BLaER1 treated with 17β-estradiol and CSF1 and Interleukin-3, amounts not matched to agents 10 nM and 100 nM (cell line): ENCODE results near the gene KCNJ5.

Experiments used
- H3K27ac ChIP-seq, 11 experiments: shearing (Covaris generic); formaldehyde crosslinking; 2 replicates each; pipeline ENCODE4 v1.8.1; 2022
- H3K27me3 ChIP-seq, 11 experiments: shearing (Covaris generic); formaldehyde crosslinking; 2 replicates each; pipeline ENCODE4 v1.8.1; 2022
- H3K36me3 ChIP-seq, 11 experiments: shearing (Covaris generic); formaldehyde crosslinking; 2 replicates each; pipeline ENCODE4 v1.8.1; 2022
- H3K4me1 ChIP-seq, 10 experiments: shearing (Covaris generic); formaldehyde crosslinking; 2 replicates each; pipeline ENCODE4 v1.8.1; 2022
- H3K4me2 ChIP-seq, 11 experiments: shearing (Covaris generic); formaldehyde crosslinking; 2 replicates each; pipeline ENCODE4 v1.8.1; 2022
- H3K4me3 ChIP-seq, 10 experiments: shearing (Covaris generic); formaldehyde crosslinking; 2 replicates each; pipeline ENCODE4 v1.8.1; 2022
- H3K9ac ChIP-seq, 11 experiments: shearing (Covaris generic); formaldehyde crosslinking; 2 replicates each; pipeline ENCODE4 v1.8.1; 2022
- H3K9me3 ChIP-seq, 11 experiments: shearing (Covaris generic); formaldehyde crosslinking; replicated peaks in 1 of 11; 2 replicates each; pipeline ENCODE4 v1.8.1; 2022
- H4K20me1 ChIP-seq, 11 experiments: shearing (Covaris generic); formaldehyde crosslinking; 2 replicates each; pipeline ENCODE4 v1.8.1; 2022
- Cebpa-rat ChIP-seq, 11 experiments: shearing (Covaris generic); IDR thresholded peaks; 2 replicates each; pipeline ENCODE4 v1.8.1; 2022

The KCNJ5 gene

DNA sequence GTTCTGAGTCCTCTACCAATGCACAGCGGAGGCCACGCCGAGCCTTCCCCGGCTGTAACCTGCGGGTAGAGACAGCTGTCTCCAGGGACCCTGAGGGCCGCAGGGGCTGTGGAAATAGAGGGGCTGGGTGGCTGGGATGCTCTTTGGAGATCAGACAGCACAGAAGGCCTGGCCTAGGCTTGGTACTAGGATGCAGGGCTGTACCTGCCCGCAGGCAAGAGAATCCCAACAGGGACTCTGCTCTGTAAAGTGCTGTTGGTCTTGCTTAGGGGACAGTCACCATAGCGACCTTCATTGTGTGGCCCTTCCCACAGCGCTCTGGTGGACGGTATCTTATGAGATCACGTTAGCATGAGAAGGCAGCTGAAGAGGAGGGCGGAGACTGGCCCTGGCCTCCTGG lies 11.3 kb upstream of the KCNJ5 start:
- Histone ChIP-seq H3K9me3 (no peaks in the 10 kb centered on the region), H3K4me3 (no peak overlapping the region), H3K27ac (no peak overlapping the region), H3K27me3 (no peaks in the 10 kb centered on the region), H3K4me2 (peak overlapping the region in 9 of 11 experiments; percentile 10 to 53 (median 35); a peak in 12 of 22 replicates), H3K4me1 (peaks cover 0 to 11% (median 9%) of the 10 kb centered on the region in 10 experiments; a peak in 13 of 20 replicates), H4K20me1 (peaks cover 0 to under 1% (median 0%) of the 10 kb centered on the region in 11 experiments; a peak in 1 of 22 replicates), H3K9ac (no peak overlapping the region), H3K36me3 (no peaks in the 10 kb centered on the region)
- no peak for TF ChIP-seq Cebpa-rat (IDR thresholded peaks at IDR 0.05)

DNA sequence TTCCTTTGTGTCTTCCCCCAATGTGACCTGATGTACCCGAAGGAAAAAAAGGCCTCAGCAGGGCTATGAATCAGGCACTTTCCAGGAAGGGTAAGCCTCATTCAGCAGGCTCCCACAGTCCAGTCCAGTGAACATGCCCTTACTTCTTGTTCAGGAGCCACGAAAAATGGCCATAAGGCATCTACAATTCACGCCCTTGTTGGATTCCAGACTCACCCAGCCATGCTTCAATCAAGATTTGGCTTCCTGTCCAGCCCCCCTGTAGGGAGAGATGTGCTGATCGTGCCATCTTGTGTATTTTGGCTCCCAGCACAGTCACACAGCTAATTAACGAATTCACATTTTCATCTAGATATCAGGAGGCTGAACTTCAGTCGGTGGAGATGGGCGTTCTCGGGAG lies 9.9 kb upstream of the KCNJ5 start:
- Histone ChIP-seq H3K27ac (no peak overlapping the region), H4K20me1 (peaks cover 0 to 11% (median 0%) of the 10 kb centered on the region in 11 experiments; a peak in 3 of 22 replicates), H3K9me3 (no peaks in the 10 kb centered on the region), H3K4me2 (no peak overlapping the region), H3K27me3 (no peaks in the 10 kb centered on the region), H3K9ac (no peak overlapping the region), H3K4me3 (no peak overlapping the region), H3K4me1 (peaks cover 0 to 10% (median 9%) of the 10 kb centered on the region in 10 experiments; a peak in 12 of 20 replicates), H3K36me3 (no peaks in the 10 kb centered on the region)
- no peak for TF ChIP-seq Cebpa-rat (IDR thresholded peaks at IDR 0.05)

DNA sequence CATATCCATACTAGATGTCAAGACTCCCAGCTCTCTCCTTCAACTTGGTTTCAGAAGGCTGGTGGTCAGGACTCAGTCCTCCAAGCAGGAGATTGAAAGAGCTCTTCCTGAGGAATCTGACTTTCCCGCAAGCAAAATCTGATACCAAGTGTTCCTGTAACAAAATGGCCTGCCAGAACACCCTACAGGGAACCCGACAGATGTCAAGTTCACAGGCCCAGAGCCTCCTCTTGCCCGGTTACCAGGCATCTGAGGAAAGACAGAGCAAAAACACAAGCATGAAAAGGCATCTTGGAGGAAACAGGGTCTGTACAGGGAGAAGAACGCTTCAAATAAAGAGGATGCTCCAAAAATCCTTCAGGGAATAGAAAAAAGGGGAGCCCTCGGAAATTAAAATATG lies 8.7 kb upstream of the KCNJ5 start:
- no peak for TF ChIP-seq Cebpa-rat (IDR thresholded peaks at IDR 0.05)
- H4K20me1 ChIP-seq = peaks cover 0 to 15% (median 0%) of the 10 kb centered on the region in 11 experiments; a peak in 3 of 22 replicates
- peaks cover 0 to 19% (median 9%) of the 10 kb centered on the region in 10 experiments; a peak in 14 of 20 replicates for H3K4me1 ChIP-seq
- H3K36me3 ChIP-seq = no peaks in the 10 kb centered on the region
- no peak overlapping the region for H3K27ac ChIP-seq
- no peak overlapping the region for H3K9ac ChIP-seq
- H3K27me3 ChIP-seq = peaks cover 0 to 6% (median 4%) of the 10 kb centered on the region in 11 experiments; a peak in 10 of 22 replicates
- H3K4me2 ChIP-seq = no peak overlapping the region
- H3K4me3 ChIP-seq = no peak overlapping the region
- no peaks in the 10 kb centered on the region for H3K9me3 ChIP-seq

DNA sequence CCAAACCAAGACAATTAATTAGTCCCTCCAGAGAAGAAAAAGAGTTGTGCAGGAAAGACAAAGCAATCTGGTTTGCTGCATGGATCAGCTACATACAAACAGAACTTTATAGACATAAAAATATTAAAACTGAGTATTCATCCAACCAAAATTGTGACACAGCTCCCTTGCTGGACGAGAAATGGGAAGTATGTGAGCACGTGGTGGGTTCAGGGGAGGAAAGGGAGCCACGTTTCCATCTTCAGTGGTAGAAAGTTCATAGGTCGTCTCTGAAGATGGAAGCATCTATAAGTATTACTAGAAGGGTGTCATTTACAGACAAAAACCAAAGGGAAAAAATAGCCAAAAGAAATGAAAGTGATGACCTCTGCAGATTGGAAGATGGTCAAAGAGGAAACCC lies 7.1 kb upstream of the KCNJ5 start:
- Histone ChIP-seq H3K36me3 (no peaks in the 10 kb centered on the region), H3K27ac (no peak overlapping the region), H4K20me1 (peaks cover 0 to 15% (median 0%) of the 10 kb centered on the region in 11 experiments; a peak in 3 of 22 replicates), H3K9me3 (no peaks in the 10 kb centered on the region), H3K4me1 (peaks cover 0 to 21% (median 9%) of the 10 kb centered on the region in 10 experiments; a peak in 14 of 20 replicates), H3K4me3 (no peak overlapping the region), H3K27me3 (peaks cover 16 to 22% (median 20%) of the 10 kb centered on the region in 11 experiments), H3K9ac (no peak overlapping the region), H3K4me2 (no peak overlapping the region)
- no peak for TF ChIP-seq Cebpa-rat (IDR thresholded peaks at IDR 0.05)

DNA sequence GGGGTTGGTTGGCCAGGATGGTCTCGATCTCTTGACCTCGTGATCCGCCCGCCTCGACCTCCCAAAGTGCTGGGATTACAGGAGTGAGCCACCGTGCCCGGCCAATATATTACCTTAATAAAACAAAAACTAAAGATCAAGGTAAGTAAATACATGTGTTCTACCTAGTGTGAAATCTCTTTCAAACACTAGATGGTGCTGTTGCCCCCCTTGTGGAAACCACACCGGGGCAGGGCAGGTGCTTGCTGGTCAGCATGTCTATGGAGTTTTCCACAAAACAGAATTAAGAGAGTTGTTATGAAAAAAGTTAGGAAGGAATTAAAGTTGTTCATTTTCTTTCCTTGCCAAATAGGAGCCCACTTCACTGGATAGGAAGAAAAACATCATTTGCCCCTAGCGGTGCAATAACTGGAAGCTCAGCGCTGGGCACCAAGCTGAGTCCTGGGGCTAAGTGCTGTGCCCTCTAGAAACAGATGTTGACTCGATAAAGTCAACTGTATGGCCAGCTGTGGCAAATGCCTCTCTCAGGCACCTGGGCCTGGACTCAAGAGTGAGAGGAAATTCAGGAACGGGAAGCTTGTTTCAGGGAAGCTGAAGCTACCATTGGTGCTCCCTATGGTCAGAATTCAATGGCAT lies 6.3 kb upstream of the KCNJ5 start:
- Histone ChIP-seq H3K36me3 (no peaks in the 10 kb centered on the region), H3K27me3 (peaks cover 23 to 29% (median 28%) of the 10 kb centered on the region in 11 experiments), H3K9me3 (no peaks in the 10 kb centered on the region), H4K20me1 (peaks cover 0 to 22% (median 3%) of the 10 kb centered on the region in 11 experiments; a peak in 14 of 22 replicates), H3K9ac (no peak overlapping the region), H3K4me2 (no peak overlapping the region), H3K27ac (no peak overlapping the region), H3K4me1 (peaks cover 0 to 22% (median 2%) of the 10 kb centered on the region in 10 experiments; a peak in 14 of 20 replicates), H3K4me3 (no peak overlapping the region)
- TF ChIP-seq Cebpa-rat (IDR thresholded peaks at IDR 0.05) = no peak

DNA sequence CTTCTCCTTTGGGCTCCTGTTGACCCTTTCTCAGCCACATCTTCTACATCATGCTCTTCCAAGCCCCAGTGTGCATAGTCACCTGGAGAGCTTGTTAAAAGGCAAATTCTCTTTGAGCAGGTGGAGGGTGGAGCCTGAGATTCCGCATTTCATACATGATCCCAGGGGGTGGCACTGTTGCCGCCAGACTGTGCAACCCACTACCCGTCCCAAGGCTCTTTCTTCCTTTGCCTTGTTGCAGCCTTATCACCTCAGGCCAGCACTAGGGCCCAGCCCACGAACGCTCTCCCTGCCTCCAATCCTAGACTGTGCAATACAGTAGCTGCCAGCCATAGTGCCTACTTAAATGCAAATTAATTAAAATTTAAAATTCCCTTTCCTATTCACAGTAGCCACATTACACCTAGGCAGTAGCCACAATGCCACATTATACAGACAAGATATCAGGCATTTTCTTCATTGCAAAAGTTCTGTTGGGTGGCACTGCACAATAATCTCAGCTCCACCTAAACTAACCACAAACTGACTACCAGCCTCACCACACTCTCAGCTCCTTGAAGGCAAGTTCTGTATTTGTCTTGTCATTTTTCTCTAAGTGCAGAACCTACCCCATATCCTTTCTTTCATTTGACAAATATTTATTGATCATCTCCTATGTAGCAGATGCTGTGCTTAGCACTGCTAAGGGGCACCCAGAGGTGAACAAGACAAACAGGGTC lies 4.6 kb upstream of the KCNJ5 start:
- peaks cover 11 to 33% (median 14%) of the 10 kb centered on the region in 10 experiments for H3K4me1 ChIP-seq
- H3K4me2 ChIP-seq = peak overlapping the region in 2 of 11 experiments; percentile 18 to 64; a peak in 2 of 22 replicates
- H3K36me3 ChIP-seq = no peaks in the 10 kb centered on the region
- no peak for TF ChIP-seq Cebpa-rat (IDR thresholded peaks at IDR 0.05)
- no peak overlapping the region for H3K27ac ChIP-seq
- H3K9ac ChIP-seq = no peak overlapping the region
- H4K20me1 ChIP-seq = peaks cover 0 to 34% (median 15%) of the 10 kb centered on the region in 11 experiments; a peak in 16 of 22 replicates
- no peaks in the 10 kb centered on the region for H3K9me3 ChIP-seq
- H3K27me3 ChIP-seq = peaks cover 39 to 47% (median 45%) of the 10 kb centered on the region in 11 experiments
- H3K4me3 ChIP-seq = no peak overlapping the region

DNA sequence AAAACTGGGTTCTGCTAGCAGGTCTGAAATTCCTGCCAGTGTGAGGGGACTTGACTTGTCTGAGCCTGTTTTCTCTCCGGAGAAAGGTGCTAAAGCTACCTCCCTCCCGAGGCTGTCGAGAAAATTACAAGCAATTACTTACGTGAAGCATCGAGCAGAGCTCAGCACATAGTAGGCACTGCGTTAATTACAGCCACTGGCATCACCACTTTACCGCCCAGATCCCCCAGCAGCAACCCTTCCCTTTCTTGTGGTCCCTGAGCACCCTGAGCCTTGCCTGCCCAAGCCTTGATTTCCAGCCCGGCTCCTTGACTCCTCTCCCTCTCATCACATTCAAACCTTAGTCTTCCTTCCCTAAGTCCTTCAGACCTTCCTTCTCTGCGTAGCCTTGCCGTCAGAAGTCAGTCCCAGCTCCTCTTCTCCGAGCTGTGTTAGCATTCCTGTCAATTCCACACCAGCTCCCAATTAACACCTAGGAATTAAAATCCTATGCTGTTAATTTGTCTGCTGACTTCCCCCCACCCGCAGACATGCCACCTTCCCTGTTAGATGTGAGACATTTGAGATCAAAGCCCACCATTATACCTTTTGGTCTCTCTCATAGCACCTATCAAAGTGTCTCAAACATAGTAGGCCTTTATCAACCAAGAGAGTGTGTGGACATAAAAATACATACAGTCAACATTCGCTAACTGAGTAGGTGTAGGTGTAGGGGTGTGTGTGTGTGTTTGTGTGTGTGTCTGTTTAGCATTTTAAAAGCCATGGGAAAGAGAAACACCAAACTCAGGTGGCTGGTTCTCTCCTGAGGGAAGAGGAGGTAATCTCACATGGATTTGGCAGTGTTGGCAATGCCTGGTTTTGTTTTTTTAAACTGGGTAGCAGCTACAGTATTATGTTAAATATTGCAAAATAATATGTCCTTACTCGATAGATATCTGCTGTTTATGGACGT lies 2.8 kb upstream of the KCNJ5 start:
- Histone ChIP-seq H3K27me3 (peaks cover 55 to 64% (median 61%) of the 10 kb centered on the region in 11 experiments), H3K4me1 (peaks cover 21 to 48% (median 30%) of the 10 kb centered on the region in 10 experiments), H3K27ac (no peak overlapping the region), H4K20me1 (peaks cover 0 to 42% (median 21%) of the 10 kb centered on the region in 11 experiments; a peak in 16 of 22 replicates), H3K9ac (no peak overlapping the region), H3K36me3 (no peaks in the 10 kb centered on the region), H3K4me2 (0 out of 22 replicates have a peak overlapping the region, but pooled peaks of 1 of the 11 experiments have one; percentile 64), H3K9me3 (no peaks in the 10 kb centered on the region), H3K4me3 (no peak overlapping the region)
- no peak for TF ChIP-seq Cebpa-rat (IDR thresholded peaks at IDR 0.05)

DNA sequence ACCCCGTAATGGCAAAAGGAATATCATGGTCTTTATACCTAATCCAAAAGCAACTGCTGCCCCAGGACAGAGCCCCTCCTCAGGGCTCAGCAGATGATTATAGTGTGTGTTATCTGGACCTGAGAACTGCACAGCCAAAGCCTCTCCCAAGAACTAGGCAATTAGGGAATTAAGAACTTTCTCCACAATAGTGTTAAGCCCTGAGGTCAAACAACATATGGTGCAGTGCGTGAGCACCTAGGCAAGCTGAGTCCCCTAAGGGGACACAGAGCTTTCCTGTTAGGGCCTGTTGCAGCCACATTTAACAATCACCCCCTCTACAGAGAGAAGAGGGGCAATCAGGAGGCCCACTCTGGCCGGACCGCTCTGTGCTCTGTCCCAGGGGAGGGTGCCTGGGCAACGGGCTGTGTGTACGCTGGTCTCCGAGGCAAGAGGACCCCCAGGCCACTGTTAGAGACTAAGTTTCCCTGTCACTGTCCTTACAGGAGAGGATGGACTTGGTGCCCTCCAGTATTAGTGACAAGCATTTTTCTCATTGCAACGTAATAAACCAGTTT lies 1.4 kb upstream of the KCNJ5 start:
- Histone ChIP-seq H3K36me3 (no peaks in the 10 kb centered on the region), H3K27me3 (peaks cover 55 to 72% (median 63%) of the 10 kb centered on the region in 11 experiments), H3K4me3 (peak overlapping the region in 1 of 10 experiments; percentile 52; a peak in 3 of 20 replicates), H4K20me1 (peaks cover 0 to 42% (median 21%) of the 10 kb centered on the region in 11 experiments; a peak in 16 of 22 replicates), H3K4me2 (peak overlapping the region in 6 of 11 experiments; percentile 73 to 99 (median 88); a peak in 9 of 22 replicates), H3K27ac (no peak overlapping the region), H3K4me1 (peaks cover 32 to 50% (median 43%) of the 10 kb centered on the region in 10 experiments), H3K9me3 (no peaks in the 10 kb centered on the region), H3K9ac (no peak overlapping the region)
- TF ChIP-seq Cebpa-rat (IDR thresholded peaks at IDR 0.05) = no peak
